Smooth muscle cell (in vitro differentiated cells): ENCODE data around the gene AXDND1. TPM values are rescaled to one million over a fixed set of nuclear protein-coding genes. Genes with fewer than 3 reads are reported as not detected.
"Not testable (repeated sequence)": the region's sequence is repeated elsewhere in the genome, so short reads cannot be mapped to it uniquely, and the experiment has no call there.

Experiments
- DNase-seq: peaks from one replicate; lab custom pipeline; 2025; ENCODE audit not compliant: unreplicated experiment; lab: John Stamatoyannopoulos, UW
- H2AFZ ChIP-seq: fragments of 200-600 bp; sonication (generic); 2 replicates; pipeline ENCODE4 v1.6.0; 2016; ENCODE audit warnings: antibody characterized with exemption, low read depth, mild to moderate bottlenecking
- H3F3A ChIP-seq: fragments of 200-600 bp; sonication (generic); 2 replicates; pipeline ENCODE4 v1.6.0; 2017; ENCODE audit warnings: antibody characterized with exemption, low read depth
- H3K27ac ChIP-seq: fragments of 200-600 bp; sonication (generic); 2 replicates; pipeline ENCODE4 v1.5.1; 2016; ENCODE audit warnings: low read depth, mild to moderate bottlenecking
- H3K27me3 ChIP-seq: fragments of 200-600 bp; sonication (generic); 2 replicates; pipeline ENCODE4 v1.6.1; 2016; ENCODE audit warnings: low read depth, mild to moderate bottlenecking
- H3K36me3 ChIP-seq: fragments of 200-600 bp; sonication (generic); 2 replicates; pipeline ENCODE4 v1.5.1; 2016; ENCODE audit warnings: low read depth
- H3K4me1 ChIP-seq: fragments of 200-600 bp; sonication (generic); 2 replicates; pipeline ENCODE4 v1.5.1; 2016; ENCODE audit warnings: low read depth
- H3K4me2 ChIP-seq: fragments of 200-600 bp; sonication (generic); 2 replicates; pipeline ENCODE4 v1.6.0; 2016; ENCODE audit warnings: mild to moderate bottlenecking
- H3K4me3 ChIP-seq: fragments of 200-600 bp; sonication (generic); 2 replicates; pipeline ENCODE4 v1.5.1; 2016; ENCODE audit warnings: mild to moderate bottlenecking
- H3K79me2 ChIP-seq: fragments of 200-600 bp; sonication (generic); 2 replicates; pipeline ENCODE4 v1.6.0; 2016; ENCODE audit warnings: low read depth, mild to moderate bottlenecking
- H3K9ac ChIP-seq: fragments of 200-600 bp; sonication (generic); 2 replicates; pipeline ENCODE4 v1.6.0; 2016; ENCODE audit warnings: low read depth
- H3K9me3 ChIP-seq: fragments of 200-600 bp; sonication (generic); replicated peaks from 2 replicates; pipeline ENCODE4 v1.5.1; 2016; ENCODE audit warnings: low read depth
- H4K20me1 ChIP-seq: fragments of 200-600 bp; sonication (generic); 2 replicates; pipeline ENCODE4 v1.6.0; 2016; ENCODE audit warnings: low read depth
- WGBS: methylation state at CpG from one replicate; pipeline ENCODE4 v1.1.7; 2016; ENCODE audit warnings: low lambda C conversion rate; 5-methylcytosine and 5-hydroxymethylcytosine counted together
- polyA plus RNA-seq: library from polyadenylated mRNA; unstranded; fragments of >200 nt; fragmentation: Nextera tagmentation; extraction: Ambion mirVana; gene quantifications from 2 replicates; pipeline ENCODE4 v1.2.1, GENCODE V29; 2016
- total RNA-seq: library from RNA; depleted of rRNA; stranded (reverse); fragments of >200 nt; gene quantifications from 2 replicates; pipeline ENCODE4 v1.2.3, GENCODE V29; 2014
- TF ChIP-seq, protein P1 (sequence below): fragments of 200-600 bp; sonication (generic); IDR thresholded peaks from 2 replicates; pipeline ENCODE4 v1.5.1; 2017; ENCODE audit warnings: borderline replicate concordance, mild to moderate bottlenecking, antibody characterized with exemption; ENCODE audit not compliant: insufficient read depth, poor library complexity, severe bottlenecking

The AXDND1 gene
- total and polyA plus RNA-seq, 2 experiments from 2014 or later: 0.41 TPM; not detected in 1

DNA sequence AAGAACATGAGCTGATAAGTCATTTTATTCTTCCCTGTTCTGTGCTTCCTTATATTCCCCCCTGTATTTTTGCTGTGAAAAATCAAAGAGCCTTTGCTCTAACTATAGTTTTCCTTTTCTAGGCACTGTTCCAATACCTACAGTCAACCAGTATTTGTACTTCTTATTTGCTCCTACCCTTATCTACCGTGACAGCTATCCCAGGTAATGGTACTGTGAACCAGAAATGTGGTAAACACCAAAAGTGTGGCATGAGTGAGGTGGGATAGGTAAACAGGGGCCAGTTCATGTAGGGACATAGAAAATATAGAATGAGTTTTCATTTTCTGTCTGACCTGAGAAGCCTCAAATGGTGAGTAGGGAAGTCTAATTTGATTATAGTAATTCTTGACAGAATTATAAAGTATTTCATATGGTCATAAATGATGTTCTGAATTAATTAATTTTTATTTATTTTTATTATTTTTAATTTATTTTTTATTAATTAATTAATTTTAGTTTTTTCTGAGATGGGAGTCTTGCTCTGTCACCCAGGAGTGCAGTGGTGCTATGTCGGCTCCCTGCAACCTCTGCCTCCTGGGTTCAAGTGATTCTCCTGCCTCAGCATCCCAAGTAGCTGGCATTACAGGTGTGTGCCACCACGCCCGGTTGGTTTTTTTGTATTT is 22.9 kb upstream of the AXDND1 start:
- Histone ChIP-seq H3K4me3 (no peak overlapping the region), H2AFZ (no peak overlapping the region), H3K9ac (no peak overlapping the region), H3K27me3 (no peaks in the 10 kb centered on the region), H4K20me1 (no peaks in the 10 kb centered on the region), H3K4me1 (no peaks in the 10 kb centered on the region), H3K79me2 (no peaks in the 10 kb centered on the region), H3K27ac (no peak overlapping the region), H3F3A (no peaks in the 10 kb centered on the region), H3K36me3 (peaks cover 14% of the 10 kb centered on the region), H3K9me3 (no peaks in the 10 kb centered on the region), H3K4me2 (no peak overlapping the region)
- TF ChIP-seq, protein P1, sequence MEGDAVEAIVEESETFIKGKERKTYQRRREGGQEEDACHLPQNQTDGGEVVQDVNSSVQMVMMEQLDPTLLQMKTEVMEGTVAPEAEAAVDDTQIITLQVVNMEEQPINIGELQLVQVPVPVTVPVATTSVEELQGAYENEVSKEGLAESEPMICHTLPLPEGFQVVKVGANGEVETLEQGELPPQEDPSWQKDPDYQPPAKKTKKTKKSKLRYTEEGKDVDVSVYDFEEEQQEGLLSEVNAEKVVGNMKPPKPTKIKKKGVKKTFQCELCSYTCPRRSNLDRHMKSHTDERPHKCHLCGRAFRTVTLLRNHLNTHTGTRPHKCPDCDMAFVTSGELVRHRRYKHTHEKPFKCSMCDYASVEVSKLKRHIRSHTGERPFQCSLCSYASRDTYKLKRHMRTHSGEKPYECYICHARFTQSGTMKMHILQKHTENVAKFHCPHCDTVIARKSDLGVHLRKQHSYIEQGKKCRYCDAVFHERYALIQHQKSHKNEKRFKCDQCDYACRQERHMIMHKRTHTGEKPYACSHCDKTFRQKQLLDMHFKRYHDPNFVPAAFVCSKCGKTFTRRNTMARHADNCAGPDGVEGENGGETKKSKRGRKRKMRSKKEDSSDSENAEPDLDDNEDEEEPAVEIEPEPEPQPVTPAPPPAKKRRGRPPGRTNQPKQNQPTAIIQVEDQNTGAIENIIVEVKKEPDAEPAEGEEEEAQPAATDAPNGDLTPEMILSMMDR: no peak
- no peak for DNase-seq
- WGBS: 94% methylated on average over 4 of the region's 4 CpGs

DNA sequence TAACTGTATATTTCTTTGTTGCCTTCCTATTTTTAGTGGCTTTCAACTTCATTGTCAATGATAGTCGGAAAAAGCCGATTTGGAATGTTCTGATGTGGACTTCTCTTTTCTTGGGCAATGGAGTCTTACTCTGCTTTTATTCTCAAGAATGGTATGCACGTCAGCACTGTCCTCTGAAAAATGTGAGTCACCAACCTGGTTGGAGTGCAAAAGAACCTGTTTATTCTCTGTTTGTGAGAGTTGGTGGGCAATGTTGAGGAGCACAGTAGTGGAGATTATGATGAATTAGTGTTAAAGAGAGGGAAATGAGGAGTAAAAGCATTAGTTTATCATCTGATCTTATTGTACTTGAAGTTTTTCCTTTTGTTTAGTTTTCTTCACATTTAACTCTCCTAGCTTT is 14.5 kb upstream of the AXDND1 start:
- Histone ChIP-seq H3K27ac (no peak overlapping the region), H3F3A (no peaks in the 10 kb centered on the region), H3K79me2 (no peaks in the 10 kb centered on the region), H3K4me1 (no peaks in the 10 kb centered on the region), H3K4me2 (no peak overlapping the region), H3K9me3 (no peaks in the 10 kb centered on the region), H3K36me3 (no peaks in the 10 kb centered on the region), H3K27me3 (no peaks in the 10 kb centered on the region), H4K20me1 (no peaks in the 10 kb centered on the region), H3K9ac (no peak overlapping the region), H2AFZ (no peak overlapping the region), H3K4me3 (no peak overlapping the region)
- TF ChIP-seq, protein P1: no peak
- DNase-seq: no peak
- WGBS: 91% methylated on average over 3 of the region's 3 CpGs

DNA sequence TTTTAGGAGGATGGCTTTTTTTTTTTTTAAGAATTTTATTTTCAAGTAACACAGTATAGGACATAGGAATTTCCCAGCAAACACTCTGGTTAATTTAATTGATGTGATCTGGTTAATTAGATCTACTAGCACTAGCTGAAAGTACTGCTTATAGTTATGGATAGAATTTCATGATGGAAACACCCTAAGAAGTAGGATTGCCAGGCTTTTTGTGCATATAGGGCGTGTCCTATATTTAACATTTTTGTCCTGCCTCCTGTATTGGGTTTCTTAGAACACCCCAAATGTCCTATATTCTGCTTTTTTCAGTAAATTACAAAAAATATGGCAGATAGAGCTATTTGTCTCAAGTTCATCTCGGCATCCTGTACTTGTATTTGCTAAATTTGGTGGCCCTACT is 13.5 kb upstream of the AXDND1 start:
- Histone ChIP-seq H3K27ac (no peak overlapping the region), H3K9me3 (no peaks in the 10 kb centered on the region), H3K36me3 (no peaks in the 10 kb centered on the region), H3K79me2 (no peaks in the 10 kb centered on the region), H2AFZ (no peak overlapping the region), H3K4me2 (no peak overlapping the region), H3K4me3 (no peak overlapping the region), H4K20me1 (no peaks in the 10 kb centered on the region), H3K9ac (no peak overlapping the region), H3K4me1 (no peaks in the 10 kb centered on the region), H3K27me3 (no peaks in the 10 kb centered on the region), H3F3A (no peaks in the 10 kb centered on the region)
- 96% methylated on average over 2 of the region's 2 CpGs for WGBS
- DNase-seq: no peak
- TF ChIP-seq, protein P1: no peak

DNA sequence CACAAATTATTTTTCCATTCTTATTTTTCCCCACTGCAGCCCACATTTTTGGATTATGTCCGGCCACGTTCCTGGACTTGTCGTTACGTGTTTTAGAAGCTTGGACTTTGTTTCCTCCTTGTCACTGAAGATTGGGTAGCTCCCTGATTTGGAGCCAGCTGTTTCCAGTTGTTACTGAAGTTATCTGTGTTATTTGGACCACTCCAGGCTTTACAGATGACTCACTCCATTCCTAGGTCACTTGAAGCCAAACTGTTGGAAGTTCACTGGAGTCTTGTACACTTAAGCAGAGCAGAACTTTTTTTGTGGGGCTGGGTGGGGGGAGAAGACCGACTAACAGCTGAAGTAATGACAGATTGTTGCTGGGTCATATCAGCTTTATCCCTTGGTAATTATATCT is 12.2 kb upstream of the AXDND1 start:
- Histone ChIP-seq H2AFZ (no peak overlapping the region), H3K9ac (no peak overlapping the region), H3K36me3 (no peaks in the 10 kb centered on the region), H3K27me3 (no peaks in the 10 kb centered on the region), H3K79me2 (no peaks in the 10 kb centered on the region), H3K4me3 (no peak overlapping the region), H3K4me2 (peak overlapping the region; percentile 32), H3K4me1 (no peaks in the 10 kb centered on the region), H3K9me3 (no peaks in the 10 kb centered on the region), H3K27ac (peak overlapping the region; percentile 58), H4K20me1 (no peaks in the 10 kb centered on the region), H3F3A (no peaks in the 10 kb centered on the region)
- 7% methylated on average over 5 of the region's 5 CpGs for WGBS
- no peak for DNase-seq
- TF ChIP-seq, protein P1: no peak

DNA sequence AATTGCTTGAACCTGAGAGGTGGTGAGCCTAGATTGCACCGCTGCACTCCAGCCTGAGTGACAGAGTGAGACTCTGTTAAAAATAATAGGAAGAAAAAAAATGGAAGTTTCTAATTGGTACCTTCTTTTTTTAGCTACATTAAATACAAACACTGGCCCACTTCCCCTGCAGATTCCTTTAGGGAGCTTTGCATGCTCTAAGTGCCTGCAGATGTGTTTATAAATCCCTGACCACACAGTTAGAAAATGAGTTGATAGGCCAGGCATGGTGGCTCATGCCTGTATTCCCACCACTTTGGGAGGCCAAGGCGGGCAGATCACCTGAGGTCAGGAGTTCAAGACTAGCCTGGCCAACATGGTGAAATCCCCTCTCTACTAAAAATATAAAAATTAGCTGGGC is 4.1 kb upstream of the AXDND1 start:
- 83% methylated on average over 2 of the region's 2 CpGs for WGBS
- H3K27ac ChIP-seq, H3K4me1 ChIP-seq, H3K36me3 ChIP-seq, H3K4me2 ChIP-seq, H2AFZ ChIP-seq, H3K79me2 ChIP-seq, H4K20me1 ChIP-seq, H3K27me3 ChIP-seq, DNase-seq, H3F3A ChIP-seq, H3K4me3 ChIP-seq, H3K9ac ChIP-seq, H3K9me3 ChIP-seq: not testable (repeated sequence)
